VCaP (cell line): Measurements from ENCODE around the gene PTPRN2.

ENCODE experiments used
- H3K27ac ChIP-seq: fragments of 450-650 bp; 2 replicates; pipeline ENCODE4 v1.5.1; 2017
- TF ChIP-seq, protein P1 (sequence below): fragments of 450-650 bp; conservative IDR thresholded peaks from 2 replicates; pipeline ENCODE4 v1.5.1; 2017; ENCODE audit warnings: mild to moderate bottlenecking, moderate library complexity

PTPRN2 gene

DNA sequence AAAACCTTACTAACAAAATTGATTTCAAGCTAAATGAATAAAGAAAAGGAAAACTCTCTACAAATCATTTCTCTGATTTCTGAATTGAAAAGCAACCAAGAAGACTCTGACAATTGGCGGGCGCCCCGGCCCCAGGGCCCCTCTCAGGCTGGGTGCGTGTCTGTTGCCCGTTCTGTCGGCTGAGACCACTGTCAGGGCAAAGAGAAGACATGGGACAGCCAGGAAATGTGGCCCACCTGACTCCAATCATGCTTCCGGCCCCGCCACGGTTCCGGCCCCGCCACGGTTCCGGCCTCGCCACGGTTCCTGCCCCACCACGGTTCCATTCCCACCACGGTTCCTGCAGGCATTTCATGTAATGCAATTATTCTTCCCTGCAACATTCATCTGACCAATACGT is 115.9 kb downstream of the PTPRN2 start:
- H3K27ac ChIP-seq, result no peak overlapping the region
- TF ChIP-seq, protein P1, sequence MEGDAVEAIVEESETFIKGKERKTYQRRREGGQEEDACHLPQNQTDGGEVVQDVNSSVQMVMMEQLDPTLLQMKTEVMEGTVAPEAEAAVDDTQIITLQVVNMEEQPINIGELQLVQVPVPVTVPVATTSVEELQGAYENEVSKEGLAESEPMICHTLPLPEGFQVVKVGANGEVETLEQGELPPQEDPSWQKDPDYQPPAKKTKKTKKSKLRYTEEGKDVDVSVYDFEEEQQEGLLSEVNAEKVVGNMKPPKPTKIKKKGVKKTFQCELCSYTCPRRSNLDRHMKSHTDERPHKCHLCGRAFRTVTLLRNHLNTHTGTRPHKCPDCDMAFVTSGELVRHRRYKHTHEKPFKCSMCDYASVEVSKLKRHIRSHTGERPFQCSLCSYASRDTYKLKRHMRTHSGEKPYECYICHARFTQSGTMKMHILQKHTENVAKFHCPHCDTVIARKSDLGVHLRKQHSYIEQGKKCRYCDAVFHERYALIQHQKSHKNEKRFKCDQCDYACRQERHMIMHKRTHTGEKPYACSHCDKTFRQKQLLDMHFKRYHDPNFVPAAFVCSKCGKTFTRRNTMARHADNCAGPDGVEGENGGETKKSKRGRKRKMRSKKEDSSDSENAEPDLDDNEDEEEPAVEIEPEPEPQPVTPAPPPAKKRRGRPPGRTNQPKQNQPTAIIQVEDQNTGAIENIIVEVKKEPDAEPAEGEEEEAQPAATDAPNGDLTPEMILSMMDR, result no peak

DNA sequence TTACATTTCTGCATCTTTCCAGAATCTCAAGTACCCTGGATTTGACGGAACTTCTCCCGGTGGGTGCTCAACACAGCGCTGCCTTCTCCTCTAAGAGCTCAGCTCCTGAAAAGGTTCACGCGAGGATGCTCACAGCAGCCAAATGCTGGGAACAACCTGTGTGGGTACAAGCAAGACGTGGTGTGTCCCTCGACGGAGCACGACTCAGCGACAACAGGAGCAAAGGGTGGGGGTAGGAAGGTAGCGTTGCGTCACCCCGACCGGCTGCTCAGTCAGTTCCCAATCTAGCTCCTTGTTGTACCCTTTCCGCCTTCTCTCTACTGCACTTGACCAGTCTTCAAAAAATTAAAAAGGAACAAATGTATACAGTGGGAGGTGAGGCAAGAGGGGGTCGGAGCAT is 117.3 kb downstream of the PTPRN2 start:
- no peak overlapping the region for H3K27ac ChIP-seq
- TF ChIP-seq, protein P1, result no peak

DNA sequence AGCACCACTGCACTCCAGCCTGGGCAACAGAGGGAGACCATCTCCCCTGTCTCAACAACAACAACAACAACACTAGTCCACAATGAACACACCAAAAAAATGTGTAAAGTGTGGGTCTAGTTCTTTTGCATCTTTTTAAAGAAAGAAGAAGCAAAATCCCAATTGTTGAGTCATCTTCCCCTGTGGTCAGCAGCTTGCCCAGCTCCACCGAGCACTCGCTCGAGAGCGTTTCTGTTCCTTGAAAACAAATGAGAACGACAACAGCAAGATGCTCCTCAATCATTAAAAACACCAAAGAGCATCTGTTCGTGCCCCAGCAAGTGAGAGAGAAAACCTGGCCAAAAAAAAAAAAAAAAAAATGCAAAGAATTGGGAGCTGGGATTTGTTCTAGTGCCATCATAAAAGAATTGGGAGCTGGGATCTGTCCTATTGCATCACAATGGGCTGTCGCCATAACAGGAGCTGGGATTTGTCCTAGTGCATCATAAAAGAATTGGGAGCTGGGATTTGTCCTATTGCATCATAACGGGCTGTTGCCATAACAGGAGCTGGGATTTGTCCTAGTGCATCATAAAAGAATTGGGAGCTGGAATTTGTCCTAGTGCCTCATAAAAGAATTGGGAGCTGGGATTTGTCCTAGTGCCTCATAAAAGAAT is 118.1 kb downstream of the PTPRN2 start:
- TF ChIP-seq, protein P1, result no peak
- H3K27ac ChIP-seq, result no peak overlapping the region

DNA sequence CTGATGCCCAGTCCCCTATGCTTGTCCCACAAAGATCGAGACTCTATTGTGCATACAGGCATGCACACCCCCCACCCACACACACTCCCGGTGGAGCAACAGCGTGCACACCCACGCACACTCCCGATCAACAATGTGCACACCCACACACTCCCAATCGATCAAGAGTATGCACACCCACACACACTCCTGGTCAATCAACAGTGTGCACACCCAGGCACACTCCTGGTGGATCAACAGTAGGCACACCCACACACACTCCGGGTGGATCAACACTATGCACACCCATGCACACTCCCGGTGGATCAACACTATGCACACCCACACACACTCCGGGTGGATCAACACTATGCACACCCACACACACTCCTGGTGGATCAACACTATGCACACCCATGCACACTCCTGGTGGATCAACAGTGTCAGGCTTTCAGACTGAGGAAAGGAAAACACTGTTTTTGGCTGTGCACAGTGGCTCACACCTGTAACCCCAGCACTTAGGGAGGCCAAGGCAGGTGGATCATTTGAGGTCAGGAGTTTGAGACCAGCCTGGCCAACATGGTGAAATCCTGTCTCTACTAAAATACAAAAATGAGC is 118.8 kb downstream of the PTPRN2 start:
- no peak overlapping the region for H3K27ac ChIP-seq
- TF ChIP-seq, protein P1, result no peak

DNA sequence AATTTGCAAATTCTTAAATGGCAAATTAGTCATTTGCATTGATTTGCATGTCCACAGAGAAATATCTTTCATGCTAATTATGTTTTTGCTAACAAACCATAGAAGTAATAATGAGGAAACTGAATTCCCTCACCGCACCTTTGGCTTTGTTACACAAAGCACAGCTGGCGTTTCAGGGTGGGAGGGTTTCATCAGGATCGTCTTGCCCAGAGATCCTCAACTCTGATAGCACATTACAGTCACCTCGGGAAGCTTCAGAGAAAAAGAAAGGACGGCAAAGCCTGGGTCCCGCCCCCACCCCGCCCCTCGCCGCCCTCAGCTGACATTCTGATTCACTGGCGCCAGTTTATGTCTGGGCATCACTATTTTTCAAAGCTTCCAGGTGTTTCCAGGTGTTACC is 119.4 kb downstream of the PTPRN2 start:
- no peak overlapping the region for H3K27ac ChIP-seq
- TF ChIP-seq, protein P1, result no peak

DNA sequence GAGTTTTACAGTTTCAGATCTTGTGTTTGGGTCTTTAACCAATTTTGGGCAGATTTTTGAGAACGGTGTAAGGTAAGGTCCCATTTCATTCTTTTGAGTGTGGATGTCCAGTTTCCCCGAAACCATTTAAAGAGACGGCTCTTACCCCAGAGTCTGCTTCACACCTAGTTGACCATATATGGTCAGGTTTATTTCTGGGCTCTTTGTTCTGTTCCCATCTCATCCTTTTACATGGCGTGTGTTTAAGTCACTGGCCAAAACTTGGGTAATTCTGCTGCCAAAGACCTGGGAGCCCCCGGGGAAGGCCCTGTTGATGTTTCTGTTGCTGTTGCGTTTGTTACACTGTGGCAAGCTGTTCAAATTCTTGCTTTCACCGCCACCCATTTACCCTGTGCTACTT is 120.1 kb downstream of the PTPRN2 start:
- H3K27ac ChIP-seq, result no peak overlapping the region
- TF ChIP-seq, protein P1, result no peak

DNA sequence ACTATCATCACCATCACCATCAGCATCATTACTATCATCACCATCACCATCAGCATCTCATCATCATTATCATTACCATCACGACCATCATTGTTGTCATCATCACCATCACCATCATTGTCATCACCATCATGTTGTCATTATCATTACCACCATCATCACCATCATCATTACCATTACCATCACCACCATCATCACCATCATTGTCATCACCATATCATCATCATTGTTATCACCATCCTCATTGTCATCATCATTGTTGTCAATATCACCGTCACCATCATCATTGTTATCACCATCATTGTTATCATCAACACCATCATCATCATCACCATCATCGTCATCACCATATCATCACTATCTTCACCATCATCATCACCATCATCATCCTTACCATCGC is 124.3 kb downstream of the PTPRN2 start:
- H3K27ac ChIP-seq, result no peak overlapping the region
- TF ChIP-seq, protein P1, result no peak
